HG03196 (cell line): ENCODE results near the gene NFAM1.

Source experiments
- ATAC-seq: cut with Tn5 transposase; IDR thresholded peaks from one replicate; pipeline ENCODE4 v1.9.1; 2021; ENCODE audit not compliant: unreplicated experiment

Gene NFAM1

GRCh38 chr22:42416671-42417230 lies 15.5 kb downstream of the NFAM1 start:
- no peak for ATAC-seq

- ATAC-seq: no peak
These were observed 17.5 kb downstream of the NFAM1 start for GRCh38 chr22:42414565-42415303.

GRCh38 chr22:42414021-42414420 lies 18.2 kb downstream of the NFAM1 start:
- ATAC-seq: no peak

- no peak for ATAC-seq
These were observed 19.4 kb downstream of the NFAM1 start for GRCh38 chr22:42412744-42413333.

- ATAC-seq: no peak
These were observed 21.5 kb downstream of the NFAM1 start for GRCh38 chr22:42410708-42411107.

GRCh38 chr22:42408810-42409529 lies 23.2 kb downstream of the NFAM1 start:
- ATAC-seq: no peak

GRCh38 chr22:42408276-42408675 lies 23.9 kb downstream of the NFAM1 start:
- ATAC-seq: no peak

- ATAC-seq: no peak
These were observed 27.9 kb downstream of the NFAM1 start for GRCh38 chr22:42404266-42404665.

GRCh38 chr22:42401535-42402334 lies 30.5 kb downstream of the NFAM1 start:
- no peak for ATAC-seq

- no peak for ATAC-seq
These were observed 31.2 kb downstream of the NFAM1 start for GRCh38 chr22:42400811-42401534.

GRCh38 chr22:42399315-42400271 lies 32.6 kb downstream of the NFAM1 start:
- ATAC-seq: no peak

GRCh38 chr22:42397332-42398249 lies 34.6 kb downstream of the NFAM1 start:
- ATAC-seq: no peak

- no peak for ATAC-seq
These were observed 35.4 kb downstream of the NFAM1 start for GRCh38 chr22:42396621-42397331.

- no peak for ATAC-seq
These were observed 43.1 kb downstream of the NFAM1 start for GRCh38 chr22:42389143-42389542.

- ATAC-seq: no peak
These were observed 43.9 kb downstream of the NFAM1 start for GRCh38 chr22:42388130-42388797.

- no peak for ATAC-seq
These were observed 44.6 kb downstream of the NFAM1 start for GRCh38 chr22:42387631-42388030.

GRCh38 chr22:42385696-42386095 lies 46.5 kb downstream of the NFAM1 start:
- ATAC-seq: no peak
